OCI-LY7 (cell line): ENCODE measurements around the gene FLCN. TPM values are rescaled to one million over a fixed set of nuclear protein-coding genes. Genes with fewer than 3 reads are reported as not detected.

Source experiments
- BruUV-seq: library from RNA; stranded (reverse); fragments of 400-500 nt; replicated peaks from 2 replicates; lab custom pipeline; 2021; lab: Mats Ljungman, UMichigan
- CTCF ChIA-PET: fragments of 300-600 bp; sonication (Branson Sonifier 250); formaldehyde crosslinking; loops from one replicate; lab custom pipeline; 2022; ENCODE audit warnings: antibody characterized with exemption; ENCODE audit not compliant: unreplicated experiment; lab: Charles Lee
- POLR2A ChIA-PET: fragments of 300-600 bp; sonication (Branson Sonifier 250); formaldehyde crosslinking; loops from one replicate; lab custom pipeline; 2022; ENCODE audit warnings: antibody characterized with exemption; lab: Charles Lee
- DNase-seq: peaks from one replicate; pipeline ENCODE4 v3.0.0-alpha.2; 2015; ENCODE audit warnings: low spot score
- H2AFZ ChIP-seq: fragments of 200-600 bp; sonication (generic), shearing (Covaris generic); 2 replicates; pipeline ENCODE4 v1.6.1; 2014; ENCODE audit warnings: mild to moderate bottlenecking, antibody characterized with exemption, low read length, moderate library complexity
- H3K27ac ChIP-seq: fragments of 200-600 bp; sonication (generic); 2 replicates; pipeline ENCODE4 v1.5.1; 2014; ENCODE audit warnings: mixed run types, low read depth, mild to moderate bottlenecking, moderate library complexity, low read length, inconsistent platforms; ENCODE audit not compliant: poor library complexity, severe bottlenecking
- H3K36me3 ChIP-seq: fragments of 200-600 bp; sonication (generic); 2 replicates; pipeline ENCODE4 v1.6.1; 2014; ENCODE audit warnings: mild to moderate bottlenecking, antibody characterized with exemption, low read length, moderate library complexity, mixed read lengths; ENCODE audit not compliant: insufficient read depth
- H3K4me1 ChIP-seq: fragments of 200-600 bp; sonication (generic); 2 replicates; pipeline ENCODE4 v1.5.1; 2014; ENCODE audit warnings: mild to moderate bottlenecking, low read length; ENCODE audit not compliant: insufficient read depth, poor library complexity, severe bottlenecking
- H3K4me2 ChIP-seq: fragments of 200-600 bp; sonication (generic); 2 replicates; pipeline ENCODE4 v1.6.1; 2014; ENCODE audit warnings: mild to moderate bottlenecking, low read length
- H3K4me3 ChIP-seq: fragments of 200-600 bp; sonication (generic); 2 replicates; pipeline ENCODE4 v1.5.1; 2014; ENCODE audit warnings: mild to moderate bottlenecking, low read depth, low read length; ENCODE audit not compliant: poor library complexity, severe bottlenecking
- H3K79me2 ChIP-seq: fragments of 200-600 bp; sonication (generic); 2 replicates; pipeline ENCODE4 v1.6.1; 2016; ENCODE audit warnings: low read depth, mild to moderate bottlenecking, low read length, moderate library complexity, mixed read lengths; ENCODE audit not compliant: insufficient read depth
- H3K9me2 ChIP-seq: fragments of 200-600 bp; sonication (generic); 2 replicates; pipeline ENCODE4 v1.6.1; 2016; ENCODE audit warnings: mild to moderate bottlenecking, low read length, mixed read lengths; ENCODE audit not compliant: insufficient read depth
- H3K9me3 ChIP-seq: fragments of 200-600 bp; sonication (generic); 2 replicates; pipeline ENCODE4 v1.6.1; 2014; ENCODE audit warnings: mild to moderate bottlenecking, mixed run types, low read length, mixed read lengths
- H4K20me1 ChIP-seq: fragments of 200-600 bp; sonication (generic); 2 replicates; pipeline ENCODE4 v1.6.1; 2014; ENCODE audit warnings: mild to moderate bottlenecking, antibody characterized with exemption, low read length, moderate library complexity, mixed read lengths; ENCODE audit not compliant: insufficient read depth
- EZH2phosphoT487 ChIP-seq: fragments of 200-600 bp; sonication (generic); IDR thresholded peaks from 2 replicates; pipeline ENCODE4 v1.6.1; 2018; ENCODE audit warnings: low read depth, borderline replicate concordance, mild to moderate bottlenecking, mixed run types, antibody characterized with exemption, low read length, moderate library complexity, mixed read lengths
- intact Hi-C: fragments of 100-400 bp; cut with micrococcal nuclease; formaldehyde crosslinking; loops from one replicate; pipeline ENCODE4 v1.10.0; 2022; ENCODE audit not compliant: unreplicated experiment
- total RNA-seq, 2 experiments: library from RNA; depleted of rRNA in 1 of 2; stranded (reverse); fragments of >200 nt in 1 of 2; shearing (Covaris generic) in 1 of 2; gene quantifications; 2 replicates each; pipeline ENCODE4 v1.2.3, GENCODE V29; 2014 to 2022
- TF ChIP-seq, protein P1 (sequence below): fragments of 200-600 bp; sonication (generic); conservative IDR thresholded peaks from 2 replicates; pipeline ENCODE4 v1.5.1; 2014; ENCODE audit warnings: mild to moderate bottlenecking, antibody characterized with exemption, low read length, moderate library complexity, mixed read lengths

FLCN gene
- total RNA-seq, 2 experiments from 2014 or later: 20.5 to 20.9 TPM

DNA sequence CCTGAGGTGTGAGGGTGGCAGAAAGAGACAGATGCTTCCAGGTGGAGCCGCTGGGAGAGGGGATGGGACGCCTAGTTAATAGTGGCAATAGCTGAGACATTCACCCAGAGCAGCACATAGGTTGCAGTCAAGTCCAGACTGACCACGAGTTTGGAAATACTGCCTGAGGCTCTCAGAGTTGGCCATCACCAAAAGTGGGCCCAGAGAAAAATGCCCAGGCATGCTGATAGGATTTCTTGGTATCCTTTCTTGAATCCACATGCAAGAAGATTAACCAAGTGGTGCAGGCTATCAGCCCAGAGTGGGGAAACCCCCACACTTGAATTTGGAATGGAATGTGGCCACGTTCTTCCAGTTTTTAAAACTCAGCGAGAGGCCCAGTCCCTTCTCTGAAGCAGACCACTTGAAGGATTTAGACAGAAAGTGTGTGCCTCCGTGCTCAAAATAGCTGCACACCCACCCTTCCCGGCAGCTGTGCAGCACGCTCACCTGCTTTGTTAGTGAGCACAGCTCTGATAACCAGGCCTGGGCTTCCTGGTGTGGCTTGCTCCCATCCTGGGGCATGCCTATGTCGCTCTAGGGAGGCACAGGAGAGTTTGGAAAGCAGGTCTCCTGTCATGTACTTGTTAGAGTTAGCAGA lies 66.5 kb downstream of the FLCN start:
- Histone ChIP-seq H3K4me2 (no peak overlapping the region), H3K9me2 (no peaks in the 10 kb centered on the region), H2AFZ (no peak overlapping the region), H3K4me1 (peaks cover 1% of the 10 kb centered on the region), H3K4me3 (no peak overlapping the region), H3K9me3 (no peaks in the 10 kb centered on the region), H3K27ac (no peak overlapping the region), H3K79me2 (no peaks in the 10 kb centered on the region), H4K20me1 (no peaks in the 10 kb centered on the region), H3K36me3 (peaks cover 16% of the 10 kb centered on the region; the same call in 1 of the 2 replicates)
- TF ChIP-seq, protein P1, sequence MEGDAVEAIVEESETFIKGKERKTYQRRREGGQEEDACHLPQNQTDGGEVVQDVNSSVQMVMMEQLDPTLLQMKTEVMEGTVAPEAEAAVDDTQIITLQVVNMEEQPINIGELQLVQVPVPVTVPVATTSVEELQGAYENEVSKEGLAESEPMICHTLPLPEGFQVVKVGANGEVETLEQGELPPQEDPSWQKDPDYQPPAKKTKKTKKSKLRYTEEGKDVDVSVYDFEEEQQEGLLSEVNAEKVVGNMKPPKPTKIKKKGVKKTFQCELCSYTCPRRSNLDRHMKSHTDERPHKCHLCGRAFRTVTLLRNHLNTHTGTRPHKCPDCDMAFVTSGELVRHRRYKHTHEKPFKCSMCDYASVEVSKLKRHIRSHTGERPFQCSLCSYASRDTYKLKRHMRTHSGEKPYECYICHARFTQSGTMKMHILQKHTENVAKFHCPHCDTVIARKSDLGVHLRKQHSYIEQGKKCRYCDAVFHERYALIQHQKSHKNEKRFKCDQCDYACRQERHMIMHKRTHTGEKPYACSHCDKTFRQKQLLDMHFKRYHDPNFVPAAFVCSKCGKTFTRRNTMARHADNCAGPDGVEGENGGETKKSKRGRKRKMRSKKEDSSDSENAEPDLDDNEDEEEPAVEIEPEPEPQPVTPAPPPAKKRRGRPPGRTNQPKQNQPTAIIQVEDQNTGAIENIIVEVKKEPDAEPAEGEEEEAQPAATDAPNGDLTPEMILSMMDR: no peak
- TF ChIP-seq EZH2phosphoT487: no peak
- BruUV-seq: no TSS peak
- intact Hi-C loops: no loop called here
- POLR2A ChIA-PET: interaction anchor here (0.5 kb wide), 1 partner anchor 253 kb away, joined by 4 read pairs; no protein-coding TSS in a partner anchor
- CTCF ChIA-PET: no interaction called here
- DNase-seq: no peak

DNA sequence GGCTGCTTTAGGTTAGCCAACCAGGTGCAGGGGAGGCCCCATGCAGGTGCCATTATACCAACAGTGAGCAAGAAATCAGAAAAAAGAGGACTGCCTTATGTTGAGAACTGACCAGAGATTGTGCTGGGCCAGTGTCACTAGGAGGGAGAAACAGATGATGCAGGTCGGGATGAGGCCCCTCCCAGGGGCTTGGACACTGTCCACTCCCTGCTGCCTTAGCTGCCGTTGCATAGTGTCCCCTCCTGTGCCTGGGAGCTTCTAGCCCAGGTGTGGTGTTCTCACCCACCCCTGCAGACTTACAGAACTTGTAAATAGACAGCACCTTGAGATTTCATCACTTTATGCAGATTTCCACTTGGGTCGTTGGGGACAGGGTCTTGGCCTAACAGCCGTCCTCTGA lies 67.6 kb downstream of the FLCN start:
- no peak for DNase-seq
- Histone ChIP-seq H3K36me3 (peaks cover 8% of the 10 kb centered on the region; the same call in 1 of the 2 replicates), H2AFZ (no peak overlapping the region), H3K4me2 (no peak overlapping the region), H3K4me1 (no peaks in the 10 kb centered on the region), H3K27ac (no peak overlapping the region), H3K4me3 (no peak overlapping the region), H4K20me1 (no peaks in the 10 kb centered on the region), H3K9me3 (no peaks in the 10 kb centered on the region), H3K79me2 (no peaks in the 10 kb centered on the region), H3K9me2 (no peaks in the 10 kb centered on the region)
- ChIA-PET CTCF (interaction anchor here (0.6 kb wide), 1 partner anchor 437 kb away, joined by 3 read pairs; no protein-coding TSS in a partner anchor), POLR2A (interaction anchor here (0.7 kb wide), 1 partner anchor 40 kb away, joined by 3 read pairs; no protein-coding TSS in a partner anchor)
- intact Hi-C loops: no loop called here
- BruUV-seq: no TSS peak
- no peak for TF ChIP-seq EZH2phosphoT487
- TF ChIP-seq, protein P1: no peak

DNA sequence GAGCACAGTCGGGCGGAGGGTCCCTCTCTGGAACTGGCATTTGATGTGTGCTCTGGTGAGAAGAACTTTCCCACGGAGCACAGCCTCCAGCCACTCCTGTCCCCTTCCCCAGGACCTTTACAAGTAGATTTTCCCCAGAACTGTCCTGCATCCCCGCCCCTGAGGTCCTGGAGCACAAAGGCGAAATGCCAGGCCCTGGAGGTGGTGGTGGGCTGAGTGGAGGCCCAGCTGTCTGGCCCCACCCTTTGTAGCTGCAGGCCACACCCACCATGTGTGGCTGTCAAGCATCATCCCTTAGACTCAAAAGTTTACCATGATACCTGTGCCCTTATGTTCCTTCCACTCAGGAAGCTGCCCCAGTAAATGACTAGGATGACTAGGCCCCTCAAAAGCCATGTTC lies 68.6 kb downstream of the FLCN start:
- Histone ChIP-seq H3K79me2 (no peaks in the 10 kb centered on the region), H4K20me1 (no peaks in the 10 kb centered on the region), H3K27ac (no peak overlapping the region), H3K4me1 (no peaks in the 10 kb centered on the region), H3K36me3 (0 out of 2 replicates have a peak, but pooled peaks cover 3% of the 10 kb centered on the region), H3K4me3 (no peak overlapping the region), H3K9me3 (no peaks in the 10 kb centered on the region), H3K4me2 (no peak overlapping the region), H3K9me2 (no peaks in the 10 kb centered on the region), H2AFZ (no peak overlapping the region)
- ChIA-PET CTCF (no interaction called here), POLR2A (no interaction called here)
- intact Hi-C loops: no loop called here
- BruUV-seq: no TSS peak
- no peak for DNase-seq
- TF ChIP-seq, protein P1: no peak
- TF ChIP-seq EZH2phosphoT487: no peak
